GM21390 (cell line): ENCODE data around the gene CACNA1I.
A peak's percentile ranks its signal among the peaks of the same experiment; 100 is the strongest.
"Not testable (repeated sequence)": the region's sequence is repeated elsewhere in the genome, so short reads cannot be mapped to it uniquely, and the experiment has no call there.

Source experiments
- ATAC-seq: cut with Tn5 transposase; IDR thresholded peaks from one replicate; pipeline ENCODE4 v1.9.1; 2021; ENCODE audit not compliant: unreplicated experiment

Gene CACNA1I

DNA sequence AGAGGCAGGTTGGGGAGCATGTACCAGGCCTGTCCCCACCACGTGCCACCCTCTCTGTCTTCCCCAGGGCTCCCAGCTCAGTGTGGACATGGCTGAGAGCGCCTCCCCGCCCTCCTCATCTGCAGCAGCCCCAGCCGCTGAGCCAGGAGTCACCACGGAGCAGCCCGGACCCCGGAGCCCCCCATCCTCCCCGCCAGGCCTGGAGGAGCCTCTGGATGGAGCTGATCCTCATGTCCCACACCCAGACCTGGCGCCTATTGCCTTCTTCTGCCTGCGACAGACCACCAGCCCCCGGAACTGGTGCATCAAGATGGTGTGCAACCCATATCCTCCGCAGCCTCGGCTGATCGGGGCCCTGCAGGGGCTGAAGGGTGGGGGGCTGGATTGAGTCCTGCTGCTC is at the start of gene CACNA1I:
TSS of gene CACNA1I (plus strand) at position 89 of the 400 bp plus-strand sequence. CDS start at position 89, 0 bp downstream.
- ATAC-seq = no peak

DNA sequence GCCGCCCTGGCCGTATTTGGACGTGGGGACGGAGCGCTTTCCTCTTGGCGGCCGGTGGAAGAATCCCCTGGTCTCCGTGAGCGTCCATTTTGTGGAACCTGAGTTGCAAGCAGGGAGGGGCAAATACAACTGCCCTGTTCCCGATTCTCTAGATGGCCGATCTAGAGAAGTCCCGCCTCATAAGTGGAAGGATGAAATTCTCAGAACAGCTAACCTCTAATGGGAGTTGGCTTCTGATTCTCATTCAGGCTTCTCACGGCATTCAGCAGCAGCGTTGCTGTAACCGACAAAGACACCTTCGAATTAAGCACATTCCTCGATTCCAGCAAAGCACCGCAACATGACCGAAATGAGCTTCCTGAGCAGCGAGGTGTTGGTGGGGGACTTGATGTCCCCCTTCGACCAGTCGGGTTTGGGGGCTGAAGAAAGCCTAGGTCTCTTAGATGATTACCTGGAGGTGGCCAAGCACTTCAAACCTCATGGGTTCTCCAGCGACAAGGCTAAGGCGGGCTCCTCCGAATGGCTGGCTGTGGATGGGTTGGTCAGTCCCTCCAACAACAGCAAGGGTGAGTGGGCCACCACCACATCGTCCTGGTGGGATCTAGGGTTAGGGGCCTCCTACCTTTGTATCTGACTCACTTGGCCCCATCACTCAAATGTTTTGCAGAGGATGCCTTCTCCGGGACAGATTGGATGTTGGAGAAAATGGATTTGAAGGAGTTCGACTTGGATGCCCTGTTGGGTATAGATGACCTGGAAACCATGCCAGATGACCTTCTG is 49.3 kb upstream of the CACNA1I start:
- ATAC-seq = not testable (repeated sequence)

DNA sequence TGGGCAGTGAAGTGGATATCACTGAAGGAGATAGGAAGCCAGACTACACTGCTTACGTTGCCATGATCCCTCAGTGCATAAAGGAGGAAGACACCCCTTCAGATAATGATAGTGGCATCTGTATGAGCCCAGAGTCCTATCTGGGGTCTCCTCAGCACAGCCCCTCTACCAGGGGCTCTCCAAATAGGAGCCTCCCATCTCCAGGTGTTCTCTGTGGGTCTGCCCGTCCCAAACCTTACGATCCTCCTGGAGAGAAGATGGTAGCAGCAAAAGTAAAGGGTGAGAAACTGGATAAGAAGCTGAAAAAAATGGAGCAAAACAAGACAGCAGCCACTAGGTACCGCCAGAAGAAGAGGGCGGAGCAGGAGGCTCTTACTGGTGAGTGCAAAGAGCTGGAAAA is 48.5 kb upstream of the CACNA1I start:
- ATAC-seq = not testable (repeated sequence)

DNA sequence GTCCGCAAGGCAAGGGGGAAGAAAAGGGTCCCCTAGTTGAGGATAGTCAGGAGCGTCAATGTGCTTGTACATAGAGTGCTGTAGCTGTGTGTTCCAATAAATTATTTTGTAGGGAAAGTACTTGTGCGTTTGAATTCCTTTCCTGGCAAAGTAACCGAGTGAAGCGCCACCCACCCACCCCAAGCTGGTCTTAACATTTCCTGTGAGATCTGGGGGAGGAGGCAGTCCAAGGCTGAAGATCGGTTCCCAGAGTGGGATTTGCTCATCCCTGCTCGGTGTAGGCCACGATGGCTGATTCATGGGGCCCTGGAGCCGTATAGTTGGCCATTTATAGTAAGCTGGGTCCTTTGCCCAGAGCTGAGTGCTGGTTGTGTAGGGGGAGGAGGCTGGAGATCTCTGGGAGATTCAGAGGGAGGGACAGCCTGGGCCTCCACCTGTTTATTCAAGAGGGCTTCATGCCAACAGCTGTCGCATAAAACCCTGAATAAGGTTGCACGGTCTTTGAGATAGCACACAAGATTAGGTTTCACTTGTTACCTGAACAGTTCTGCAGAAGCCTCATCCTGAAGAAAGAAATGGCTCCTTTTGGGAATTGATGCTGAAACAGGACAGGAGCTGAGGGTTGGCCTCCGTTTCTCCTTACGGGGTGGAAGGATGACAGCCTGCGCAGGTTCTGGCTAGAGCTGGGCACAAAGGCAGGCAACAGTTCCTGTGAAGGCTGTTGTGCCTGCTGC is 47.8 kb upstream of the CACNA1I start:
- no peak for ATAC-seq

DNA sequence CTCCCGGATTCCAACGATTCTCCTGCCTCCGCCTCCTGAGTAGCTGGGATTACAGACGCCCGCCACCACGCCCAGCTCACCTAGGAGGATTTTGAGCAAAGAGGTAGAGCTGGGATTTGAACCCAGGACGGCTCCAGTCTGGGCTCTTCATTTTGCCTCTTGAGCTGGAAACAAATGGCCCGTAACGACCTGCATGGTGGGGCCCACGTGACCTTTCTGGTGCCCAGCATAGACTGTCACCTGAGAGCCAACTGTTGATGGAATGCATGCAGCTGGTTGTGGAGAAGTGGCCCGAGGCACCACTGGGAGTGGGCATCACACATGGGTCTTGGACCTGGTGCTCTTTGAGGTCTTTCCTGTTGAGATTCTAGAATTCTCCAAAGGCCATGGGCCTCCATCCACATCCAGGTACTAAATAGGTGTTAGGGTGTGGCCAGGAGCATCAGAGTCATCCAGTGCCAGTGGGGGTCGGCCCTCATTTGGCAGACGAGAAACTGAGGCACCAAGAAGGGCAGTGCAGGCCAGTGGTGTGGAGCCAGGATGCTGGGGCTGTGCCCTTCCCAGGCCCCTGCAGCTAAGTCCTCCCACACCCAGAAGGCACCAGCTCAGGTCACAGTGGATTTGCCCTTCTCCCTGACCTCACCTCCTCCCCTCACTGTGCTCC is 46.3 kb upstream of the CACNA1I start:
- no peak for ATAC-seq

DNA sequence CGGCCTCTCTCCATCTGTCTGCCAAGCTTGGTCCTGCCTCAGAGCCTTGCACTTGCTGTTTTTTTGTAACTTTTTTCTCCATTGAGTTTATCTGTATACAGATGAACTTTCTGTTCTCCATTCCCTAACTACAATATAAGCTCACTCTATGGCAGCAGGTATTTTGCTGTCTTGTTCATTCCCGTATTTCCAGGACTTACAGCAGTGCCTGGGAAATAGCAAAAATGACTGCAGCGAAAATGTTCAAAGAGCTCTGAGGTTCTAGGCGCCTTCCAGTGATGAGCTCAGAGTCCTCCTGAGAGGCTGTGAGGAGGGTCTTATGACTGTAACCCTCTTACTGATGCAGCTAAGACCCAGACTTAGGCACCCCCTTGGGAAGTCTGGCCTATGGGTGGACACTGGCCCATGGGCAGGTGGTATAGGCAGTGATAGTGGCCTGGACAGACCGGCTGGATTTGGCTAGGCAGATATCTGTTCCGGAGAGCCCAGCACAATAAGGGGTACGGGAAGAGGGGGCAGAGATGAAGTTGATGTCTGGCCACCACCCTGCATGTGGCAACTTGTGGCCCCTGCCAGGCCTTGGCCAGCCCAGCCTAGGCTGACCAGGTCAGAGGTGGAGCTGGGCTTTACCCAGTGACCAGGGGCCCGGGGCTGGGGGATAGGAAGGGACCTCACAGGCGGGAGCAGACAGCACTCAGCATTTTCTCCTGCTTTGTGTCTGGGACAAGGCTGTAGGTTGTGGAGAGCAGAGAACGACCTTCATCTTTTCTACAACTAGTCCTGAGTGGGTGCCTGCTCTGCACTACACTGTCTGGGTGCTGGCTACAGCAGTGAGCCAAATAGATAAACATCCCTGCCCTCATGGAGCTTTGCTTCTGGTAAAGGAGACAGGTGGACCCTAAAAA is 45.5 kb upstream of the CACNA1I start:
- ATAC-seq = no peak

DNA sequence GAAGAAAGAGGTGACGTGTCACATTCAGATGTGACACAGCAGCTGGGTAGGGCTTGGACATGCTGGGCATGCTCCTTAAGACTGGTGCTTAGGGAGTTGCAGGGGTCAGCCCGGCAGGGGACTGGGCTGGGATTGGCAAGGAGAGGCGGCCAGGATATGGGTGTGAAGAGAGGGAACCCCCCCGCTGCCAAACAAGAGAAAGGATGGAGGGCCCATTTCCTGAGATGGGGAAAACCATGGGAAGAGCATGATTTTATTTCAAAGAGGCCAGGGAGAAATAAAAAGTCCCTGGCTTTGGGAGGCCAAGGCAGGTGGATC is 44.9 kb upstream of the CACNA1I start:
- ATAC-seq = no peak

DNA sequence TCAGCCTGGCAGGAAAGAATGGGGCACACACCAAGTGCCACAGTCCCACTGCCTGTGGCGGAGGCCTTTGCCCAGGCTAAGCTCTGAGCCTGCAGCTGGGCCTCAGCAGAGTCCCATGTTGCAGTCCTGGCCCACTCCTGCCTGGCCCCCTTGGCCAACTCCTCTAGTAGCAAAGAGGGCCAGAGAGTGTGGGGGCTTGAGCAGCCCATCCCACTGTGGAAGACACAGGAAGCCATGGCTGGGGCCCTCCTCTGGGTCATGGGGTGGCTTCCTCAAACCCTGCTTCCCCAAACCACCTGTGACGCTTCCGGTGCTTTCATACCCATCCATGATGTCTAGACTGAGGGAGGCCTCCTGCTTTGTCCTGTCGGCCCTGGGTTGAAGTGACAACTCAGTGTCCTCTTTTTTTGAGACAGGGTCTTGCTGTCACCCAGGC is 43.8 kb upstream of the CACNA1I start:
- no peak for ATAC-seq

DNA sequence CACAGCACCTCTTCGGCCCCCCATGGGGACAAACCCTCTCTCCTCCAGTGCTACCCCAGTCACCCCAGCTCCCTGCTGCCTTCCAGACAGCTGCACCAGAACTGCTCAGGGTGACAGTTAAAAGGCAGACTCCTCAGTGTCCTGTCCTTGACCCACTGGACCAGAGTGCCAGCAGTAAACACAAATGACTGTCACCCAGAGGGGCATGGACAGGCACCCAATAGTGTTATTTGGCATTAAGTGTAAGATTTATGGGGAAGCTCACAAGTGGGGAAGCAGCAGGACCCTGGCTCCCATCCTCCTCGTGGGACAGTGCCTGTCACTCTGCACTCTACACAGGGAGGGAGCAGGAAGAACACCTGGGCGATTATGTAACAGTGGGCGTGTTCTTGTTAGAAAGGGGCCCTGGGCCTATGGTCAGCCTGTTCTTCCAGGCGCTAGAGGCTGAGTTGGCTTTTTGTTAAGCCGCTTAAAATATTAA is 43.0 kb upstream of the CACNA1I start:
- no peak for ATAC-seq

DNA sequence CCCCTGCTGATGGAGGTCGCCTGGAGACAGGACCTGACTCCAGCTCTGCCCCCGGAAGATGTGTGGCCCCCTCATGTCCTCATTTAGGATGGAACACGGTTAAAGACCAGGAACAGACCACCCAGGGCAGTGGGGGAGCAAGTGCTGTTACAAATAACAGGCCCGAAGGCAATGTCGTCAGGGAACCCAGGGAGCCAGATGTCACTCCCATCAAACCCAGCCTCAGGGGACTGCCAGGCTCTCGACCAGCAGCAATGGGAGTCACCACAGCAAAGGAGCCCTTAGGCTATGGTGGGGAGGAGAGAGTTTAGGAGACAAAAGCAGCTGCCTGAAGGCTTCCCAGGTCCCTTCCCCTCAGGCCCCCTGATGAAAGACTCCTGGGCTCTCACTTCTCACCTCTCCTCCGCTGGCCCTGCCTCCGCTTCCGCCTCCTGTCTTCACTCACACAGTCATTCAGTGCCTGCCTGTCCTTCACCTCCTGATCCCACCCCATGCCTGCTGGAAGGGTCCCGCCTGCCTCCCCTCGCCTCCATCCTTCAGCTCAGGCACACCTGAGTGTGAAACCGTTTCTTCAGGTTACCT is 42.4 kb upstream of the CACNA1I start:
- ATAC-seq = no peak

DNA sequence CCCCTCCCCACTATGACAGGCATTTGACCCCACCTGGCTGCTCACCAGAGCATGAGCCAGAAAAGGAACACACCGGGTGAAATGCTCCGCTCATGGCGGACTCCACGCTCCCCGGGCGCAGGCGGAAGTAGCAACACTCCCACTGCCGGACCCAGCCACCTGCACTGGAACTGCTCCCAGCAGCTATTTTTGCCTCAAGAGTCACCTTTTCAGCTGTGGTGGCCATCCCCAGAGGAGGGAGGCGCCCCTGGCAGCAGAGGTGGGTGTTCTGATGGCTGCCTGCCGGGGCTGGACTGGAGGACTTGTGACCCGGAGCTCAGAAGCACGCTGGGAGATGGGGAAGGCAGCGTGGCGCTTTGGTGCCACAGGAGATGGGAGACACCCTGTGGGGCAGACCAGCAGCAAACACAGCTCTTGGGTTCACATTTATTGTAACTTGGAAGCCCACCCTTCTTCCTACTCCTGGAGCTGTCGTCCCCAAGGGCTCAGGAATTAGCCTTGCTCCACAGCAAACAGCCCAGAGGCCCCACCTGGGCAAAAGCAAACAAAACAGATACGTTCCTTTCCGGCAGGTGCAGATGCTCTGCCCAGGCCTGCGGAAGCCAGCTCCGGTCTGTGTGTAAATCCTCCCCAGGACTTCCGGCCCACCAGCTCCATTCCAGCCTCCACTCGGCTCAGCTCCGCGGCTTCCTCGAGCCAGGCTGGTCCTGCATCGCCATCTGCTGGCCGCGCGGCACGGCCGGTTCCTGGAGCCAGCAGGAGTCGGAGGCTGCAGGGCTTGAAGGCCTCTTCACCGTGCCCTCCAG is 41.7 kb upstream of the CACNA1I start:
- ATAC-seq = no peak

DNA sequence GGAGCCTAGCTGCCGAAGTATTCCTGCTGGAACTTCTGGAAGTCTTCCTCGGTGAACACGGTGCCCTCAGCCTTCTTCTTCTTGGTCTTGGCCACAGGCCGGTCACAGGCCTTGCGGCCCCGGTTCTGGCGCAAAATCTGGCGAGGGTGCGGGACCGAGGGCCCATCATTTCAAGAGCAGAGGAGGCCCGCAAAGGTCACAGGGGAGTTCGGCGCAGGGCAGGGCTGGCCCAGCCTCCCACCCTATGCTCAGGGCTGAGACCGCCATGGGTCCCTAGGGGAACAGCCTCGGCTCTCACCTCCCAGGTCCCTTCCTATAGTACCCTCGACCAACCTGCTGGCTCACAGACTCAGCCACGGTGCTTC is 41.1 kb upstream of the CACNA1I start:
- no peak for ATAC-seq

DNA sequence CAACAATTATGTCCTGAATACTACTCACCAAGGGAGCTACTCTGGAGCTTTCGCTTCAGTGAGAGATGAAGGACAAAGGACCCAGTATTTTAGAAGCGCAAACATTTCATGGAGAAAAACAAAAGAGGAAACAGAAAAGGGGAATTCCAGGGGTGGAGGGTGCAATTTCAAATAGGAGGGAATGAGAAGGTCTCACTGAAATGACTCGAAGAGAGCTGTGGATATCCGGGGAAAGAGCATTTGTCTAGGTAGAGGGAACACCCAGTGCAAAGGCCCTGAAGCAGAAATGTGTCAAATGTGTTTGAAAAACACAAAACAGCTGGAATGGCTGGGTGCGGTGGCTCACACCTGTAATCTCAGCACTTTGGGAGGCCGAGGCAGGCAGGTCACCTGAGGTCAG is 40.4 kb upstream of the CACNA1I start:
- no peak for ATAC-seq

DNA sequence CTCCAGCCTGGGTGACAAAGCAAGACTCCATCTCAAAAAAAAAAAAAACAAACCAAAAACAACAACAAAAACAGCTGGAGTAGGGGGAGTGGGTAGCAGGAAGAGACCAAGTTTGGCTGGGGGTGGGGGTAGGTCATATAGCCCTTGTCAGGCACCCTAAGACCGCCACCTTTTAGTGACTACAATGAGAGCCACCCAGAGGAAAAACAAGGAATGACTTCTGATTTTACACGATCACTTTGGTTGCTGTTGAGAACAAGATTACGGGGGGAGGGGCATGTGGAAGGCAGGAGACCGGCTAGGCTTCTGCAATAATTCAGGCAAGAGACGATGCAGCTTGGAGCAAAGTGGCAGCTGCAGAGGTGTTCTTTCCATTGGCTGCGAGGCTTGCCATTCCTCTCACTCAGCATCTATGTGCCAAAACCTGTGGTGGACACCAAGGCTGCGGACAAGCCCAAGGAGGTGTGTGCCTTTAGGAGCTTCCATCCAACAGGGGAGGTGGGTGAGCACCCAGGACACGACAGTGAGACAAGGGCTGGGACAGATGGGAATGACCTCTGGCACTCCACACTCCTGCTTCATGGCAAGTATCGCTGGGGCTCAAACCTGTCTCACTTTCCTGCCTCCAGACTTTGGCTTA is 39.7 kb upstream of the CACNA1I start:
- no peak for ATAC-seq

DNA sequence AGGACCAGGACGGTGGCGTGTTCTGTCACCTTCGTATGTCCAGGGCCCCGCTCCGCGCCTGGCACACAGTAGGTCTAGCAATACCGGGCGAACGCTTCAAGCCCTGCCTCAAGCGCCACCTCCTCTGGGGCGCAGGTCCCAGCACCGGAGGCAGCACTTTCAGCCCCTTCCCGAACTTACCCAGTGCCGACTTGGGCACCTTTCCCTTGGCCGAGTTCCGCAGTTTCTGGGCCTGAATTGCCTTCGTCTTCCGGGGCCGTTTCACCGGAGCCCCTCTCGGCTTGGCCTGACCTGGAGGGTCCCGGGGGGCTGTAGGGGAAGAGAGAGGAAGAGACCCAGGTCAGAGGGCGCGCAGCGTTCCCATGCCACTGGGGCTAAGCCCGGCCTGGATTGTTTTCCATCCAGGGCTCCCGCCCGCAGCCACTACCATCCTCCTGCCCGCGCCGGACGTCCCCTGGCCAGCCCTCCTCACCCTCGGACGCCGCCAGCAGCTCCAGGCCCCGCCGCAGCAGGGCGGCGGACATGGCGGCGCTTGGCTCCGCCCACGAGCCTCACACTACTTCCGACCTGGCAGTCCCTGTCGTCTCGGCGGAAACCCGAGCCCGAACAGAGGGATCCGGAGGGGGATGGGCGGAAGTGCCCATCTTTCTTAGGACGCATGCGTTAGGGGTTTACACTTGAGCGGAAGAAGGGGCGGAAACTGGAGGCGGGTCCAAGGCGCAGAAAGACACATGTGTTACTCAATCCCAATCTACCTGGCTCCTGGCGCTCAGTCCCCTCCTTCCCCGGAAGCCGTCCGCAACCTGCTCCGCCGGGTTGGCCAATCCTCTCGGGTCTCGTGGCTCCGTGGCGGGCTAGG is 38.1 kb upstream of the CACNA1I start, which contains the start of gene RPS19BP1:
TSS of gene RPS19BP1 (minus strand) at position 534 of the 859 bp plus-strand sequence. CDS start at position 524, 10 bp downstream.
- peak; percentile 77 for ATAC-seq

DNA sequence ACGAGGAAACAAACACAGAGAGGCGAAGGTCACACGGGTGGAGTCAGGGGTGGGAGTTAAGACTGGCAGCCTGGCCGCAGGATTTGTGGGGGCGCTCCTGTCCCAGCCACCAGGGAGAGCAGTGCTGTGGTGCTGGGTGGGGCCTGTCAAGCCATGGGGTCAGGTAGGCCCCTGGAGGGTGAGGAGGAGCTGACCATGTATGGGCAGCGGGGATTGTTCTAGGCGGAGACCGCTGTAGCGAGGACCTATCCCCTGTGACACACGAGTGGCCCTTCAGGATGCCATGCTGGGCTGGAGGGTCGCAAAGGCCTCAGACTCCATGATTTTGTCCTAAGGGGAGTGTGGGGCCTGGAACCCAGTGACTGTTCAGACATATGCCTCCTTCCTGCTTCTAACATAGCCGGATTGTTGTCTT is 36.5 kb upstream of the CACNA1I start:
- ATAC-seq = no peak

DNA sequence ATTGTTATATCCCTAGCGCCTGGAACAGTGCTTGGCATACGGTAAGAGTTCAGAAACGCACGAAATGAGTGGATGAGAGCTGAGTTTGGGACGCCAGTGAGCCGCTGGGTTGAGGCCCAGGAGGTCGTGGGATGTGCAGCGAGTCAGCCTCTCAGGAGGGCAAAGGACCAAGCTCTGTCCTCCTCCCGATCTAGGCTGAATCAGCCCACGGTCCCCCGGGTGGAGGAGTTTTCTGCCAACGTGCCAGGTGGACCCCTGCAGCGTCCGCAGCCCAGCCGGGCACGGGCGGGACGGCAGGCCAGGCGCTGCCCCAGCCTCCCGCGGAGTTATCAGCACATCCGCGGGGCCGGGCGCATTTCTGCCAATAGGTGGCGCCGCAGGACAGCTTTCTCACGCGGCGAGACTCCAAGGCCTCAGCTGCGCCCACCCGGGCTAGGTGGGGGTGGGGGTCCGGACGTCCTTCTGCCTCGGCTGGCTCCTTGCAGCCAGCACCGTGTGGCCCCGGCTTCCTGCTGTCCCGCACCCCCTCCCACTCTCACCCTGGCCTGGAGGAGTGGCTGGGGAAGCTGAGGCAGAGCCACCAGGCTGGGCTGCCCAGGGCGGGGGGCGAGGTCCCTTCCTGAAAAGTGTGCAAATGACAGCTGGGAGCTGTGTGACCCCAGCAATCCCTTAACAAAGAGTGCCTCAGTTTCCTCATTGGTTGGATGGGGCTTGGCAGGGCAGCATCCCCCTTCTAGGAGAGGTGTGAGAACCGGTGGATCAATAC is 35.8 kb upstream of the CACNA1I start:
- no peak for ATAC-seq
